Measurements from ENCODE around the gene PCED1B.
A peak's percentile ranks its signal among the peaks of the same experiment; 100 is the strongest.

Gene PCED1B

GRCh38 chr12:47071241-47071852, 8.1 kb upstream of the PCED1B start:
- Histone ChIP-seq H3K4me2 (ENCODE audit: low read length) (no peak overlapping the region), H3K18ac (ENCODE audit: low read length) (no peak overlapping the region), H3K4me1 (ENCODE audit: control insufficient read depth in 1 of 2, insufficient read depth in 2 of 2, low read length in 2 of 2) (no peaks in the 10 kb centered on the region), H3K14ac (ENCODE audit: low read length) (no peak overlapping the region), H2AK5ac (ENCODE audit: low read length) (no peak overlapping the region), H3K27ac (ENCODE audit: low read depth, low read length) (no peak overlapping the region), H3K4me3 (ENCODE audit: low read depth, low read length) (no peak overlapping the region), H2BK120ac (ENCODE audit: insufficient read depth, low read length, poor library complexity) (no peak overlapping the region), H3K9ac (ENCODE audit: low read length) (no peak overlapping the region), H3K4ac (ENCODE audit: low read depth, low read length) (no peak overlapping the region), H3K79me2 (ENCODE audit: control insufficient read depth, insufficient read depth, low read length, poor library complexity) (no peaks in the 10 kb centered on the region), H2BK12ac (ENCODE audit: low read length) (no peak overlapping the region), H4K91ac (ENCODE audit: low read depth, low read length) (no peak overlapping the region), H3K36me3 (ENCODE audit: control insufficient read depth in 1 of 2, insufficient read depth in 2 of 2, low read length in 2 of 2) (no peaks in the 10 kb centered on the region), H2AFZ (ENCODE audit: insufficient read depth, low read length, poor library complexity) (no peak overlapping the region), H3K27me3 (ENCODE audit: insufficient read depth, low read length) (no peaks in the 10 kb centered on the region), H4K12ac (ENCODE audit: low read depth, low read length) (no peak overlapping the region), H3K9me3 (ENCODE audit: insufficient read depth, low read depth, low read length) (no peaks in the 10 kb centered on the region), H4K8ac (ENCODE audit: low read depth, low read length) (no peak overlapping the region), H2BK5ac (ENCODE audit: low read depth, low read length, poor library complexity) (no peak overlapping the region), H3K23ac (ENCODE audit: low read length) (no peak overlapping the region), H3K79me1 (ENCODE audit: low read length) (no peaks in the 10 kb centered on the region)
- no CpG with 5 or more reads among the region's 5 CpGs for WGBS (ENCODE audit: extremely low coverage, insufficient coverage, insufficient read length)
- DNase-seq, result peak; percentile 51 to 74

GRCh38 chr12:47073951-47074350, 5.5 kb upstream of the PCED1B start:
- no peak for DNase-seq
- H2BK120ac ChIP-seq (ENCODE audit: insufficient read depth, low read length, poor library complexity), result no peak overlapping the region
- WGBS (ENCODE audit: extremely low coverage, insufficient coverage, insufficient read length), result no CpG with 5 or more reads among the region's 3 CpGs

DNA sequence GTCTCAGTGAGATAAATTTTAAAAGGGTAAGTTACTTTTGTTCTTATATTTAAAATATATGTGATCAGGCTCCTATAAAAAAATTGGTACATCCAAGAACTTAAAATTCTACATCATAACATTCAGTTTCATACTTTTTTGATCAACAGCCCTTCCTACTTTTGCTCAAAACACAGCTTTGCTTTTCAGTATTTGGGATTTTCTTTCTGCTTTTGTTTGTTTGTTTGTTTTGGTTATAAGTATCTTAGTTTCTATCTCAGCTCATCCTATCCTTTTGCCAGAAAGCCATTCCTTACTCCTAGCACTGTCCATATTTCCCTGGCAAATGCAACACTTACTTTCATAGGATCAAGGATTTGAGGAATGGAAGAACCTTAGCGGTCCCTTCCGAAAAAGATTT, 4.7 kb upstream of the PCED1B start:
- Histone ChIP-seq H2AFZ (ENCODE audit: insufficient read depth, low read length, poor library complexity) (no peak overlapping the region), H3K4me1 (ENCODE audit: control insufficient read depth in 1 of 2, insufficient read depth in 2 of 2, low read length in 2 of 2) (peaks cover 0 to 3% of the 10 kb centered on the region in 2 experiments), H3K4me2 (ENCODE audit: low read length) (no peak overlapping the region), H4K8ac (ENCODE audit: low read depth, low read length) (no peak overlapping the region), H3K14ac (ENCODE audit: low read length) (no peak overlapping the region), H4K91ac (ENCODE audit: low read depth, low read length) (no peak overlapping the region), H2AK5ac (ENCODE audit: low read length) (no peak overlapping the region), H4K12ac (ENCODE audit: low read depth, low read length) (no peak overlapping the region), H3K23ac (ENCODE audit: low read length) (no peak overlapping the region), H3K9me3 (ENCODE audit: insufficient read depth, low read depth, low read length) (no peaks in the 10 kb centered on the region), H2BK5ac (ENCODE audit: low read depth, low read length, poor library complexity) (no peak overlapping the region), H3K79me1 (ENCODE audit: low read length) (peaks cover 7% of the 10 kb centered on the region), H3K79me2 (ENCODE audit: control insufficient read depth, insufficient read depth, low read length, poor library complexity) (no peaks in the 10 kb centered on the region), H3K27me3 (ENCODE audit: insufficient read depth, low read length) (no peaks in the 10 kb centered on the region), H2BK120ac (ENCODE audit: insufficient read depth, low read length, poor library complexity) (no peak overlapping the region), H3K18ac (ENCODE audit: low read length) (no peak overlapping the region), H3K4ac (ENCODE audit: low read depth, low read length) (no peak overlapping the region), H3K4me3 (ENCODE audit: low read depth, low read length) (no peak overlapping the region), H3K9ac (ENCODE audit: low read length) (no peak overlapping the region), H3K27ac (ENCODE audit: low read depth, low read length) (no peak overlapping the region), H2BK12ac (ENCODE audit: low read length) (no peak overlapping the region), H3K36me3 (ENCODE audit: control insufficient read depth in 1 of 2, insufficient read depth in 2 of 2, low read length in 2 of 2) (peaks cover 0 to 6% of the 10 kb centered on the region in 2 experiments)
- no peak for DNase-seq
- WGBS (ENCODE audit: extremely low coverage, insufficient coverage, insufficient read length), result no CpG with 5 or more reads among the region's 2 CpGs

More at GRCh38 chr12:47073951-47074350, 5.5 kb upstream of the PCED1B start:
- Histone ChIP-seq H4K12ac (ENCODE audit: low read depth, low read length) (no peak overlapping the region), H4K91ac (ENCODE audit: low read depth, low read length) (no peak overlapping the region), H2BK12ac (ENCODE audit: low read length) (no peak overlapping the region), H2BK5ac (ENCODE audit: low read depth, low read length, poor library complexity) (no peak overlapping the region), H3K14ac (ENCODE audit: low read length) (no peak overlapping the region), H2AFZ (ENCODE audit: insufficient read depth, low read length, poor library complexity) (no peak overlapping the region), H3K4me2 (ENCODE audit: low read length) (no peak overlapping the region), H3K9me3 (ENCODE audit: insufficient read depth, low read depth, low read length) (no peaks in the 10 kb centered on the region), H3K4me3 (ENCODE audit: low read depth, low read length) (no peak overlapping the region), H3K9ac (ENCODE audit: low read length) (no peak overlapping the region), H3K79me2 (ENCODE audit: control insufficient read depth, insufficient read depth, low read length, poor library complexity) (no peaks in the 10 kb centered on the region), H3K79me1 (ENCODE audit: low read length) (peaks cover 2% of the 10 kb centered on the region), H3K4me1 (ENCODE audit: control insufficient read depth in 1 of 2, insufficient read depth in 2 of 2, low read length in 2 of 2) (peaks cover 0 to 3% of the 10 kb centered on the region in 2 experiments), H3K18ac (ENCODE audit: low read length) (no peak overlapping the region), H3K36me3 (ENCODE audit: control insufficient read depth in 1 of 2, insufficient read depth in 2 of 2, low read length in 2 of 2) (peaks cover 0 to 6% of the 10 kb centered on the region in 2 experiments), H3K23ac (ENCODE audit: low read length) (no peak overlapping the region), H4K8ac (ENCODE audit: low read depth, low read length) (no peak overlapping the region), H3K27me3 (ENCODE audit: insufficient read depth, low read length) (no peaks in the 10 kb centered on the region), H3K4ac (ENCODE audit: low read depth, low read length) (no peak overlapping the region), H2AK5ac (ENCODE audit: low read length) (no peak overlapping the region), H3K27ac (ENCODE audit: low read depth, low read length) (no peak overlapping the region)

- H3K4ac ChIP-seq (ENCODE audit: low read depth, low read length), result no peak overlapping the region
- no peaks in the 10 kb centered on the region for H3K27me3 ChIP-seq (ENCODE audit: insufficient read depth, low read length)
- no peak overlapping the region for H4K12ac ChIP-seq (ENCODE audit: low read depth, low read length)
- H3K36me3 ChIP-seq (ENCODE audit: control insufficient read depth in 1 of 2, insufficient read depth in 2 of 2, low read length in 2 of 2), result peaks cover 0 to 6% of the 10 kb centered on the region in 2 experiments
- H4K91ac ChIP-seq (ENCODE audit: low read depth, low read length), result no peak overlapping the region
- H3K14ac ChIP-seq (ENCODE audit: low read length), result no peak overlapping the region
- H3K4me1 ChIP-seq (ENCODE audit: control insufficient read depth in 1 of 2, insufficient read depth in 2 of 2, low read length in 2 of 2), result peaks cover 0 to 3% of the 10 kb centered on the region in 2 experiments
- WGBS (ENCODE audit: extremely low coverage, insufficient coverage, insufficient read length), result no CpG with 5 or more reads among the region's 7 CpGs
- H3K18ac ChIP-seq (ENCODE audit: low read length), result no peak overlapping the region
- no peak for DNase-seq
- no peak overlapping the region for H3K9ac ChIP-seq (ENCODE audit: low read length)
- no peak overlapping the region for H2AFZ ChIP-seq (ENCODE audit: insufficient read depth, low read length, poor library complexity)
- H2AK5ac ChIP-seq (ENCODE audit: low read length), result no peak overlapping the region
- H2BK12ac ChIP-seq (ENCODE audit: low read length), result no peak overlapping the region
- H3K79me1 ChIP-seq (ENCODE audit: low read length), result peaks cover 12% of the 10 kb centered on the region
- no peak overlapping the region for H3K23ac ChIP-seq (ENCODE audit: low read length)
- H3K4me3 ChIP-seq (ENCODE audit: low read depth, low read length), result no peak overlapping the region
- H3K79me2 ChIP-seq (ENCODE audit: control insufficient read depth, insufficient read depth, low read length, poor library complexity), result peaks cover 4% of the 10 kb centered on the region
- H3K4me2 ChIP-seq (ENCODE audit: low read length), result no peak overlapping the region
- no peak overlapping the region for H4K8ac ChIP-seq (ENCODE audit: low read depth, low read length)
- H3K27ac ChIP-seq (ENCODE audit: low read depth, low read length), result no peak overlapping the region
- H3K9me3 ChIP-seq (ENCODE audit: insufficient read depth, low read depth, low read length), result no peaks in the 10 kb centered on the region
- H2BK5ac ChIP-seq (ENCODE audit: low read depth, low read length, poor library complexity), result no peak overlapping the region
- no peak overlapping the region for H2BK120ac ChIP-seq (ENCODE audit: insufficient read depth, low read length, poor library complexity)
These were observed 4.0 kb upstream of the PCED1B start for GRCh38 chr12:47075192-47076084.

Data from trophoblast cell (in vitro differentiated cells and primary cell).